NCI-H1436 treated with DMSO at 0.1 percent for 48 hours (cell line): ENCODE measurements around the gene FOXM1.

Experiments
- DNase-seq: peaks from one replicate; lab custom pipeline; 2025; lab: John Stamatoyannopoulos, UW

The FOXM1 gene

GRCh38 chr12:2835691-2836403 lies 41.1 kb downstream of the FOXM1 start:
- no peak for DNase-seq

DNA sequence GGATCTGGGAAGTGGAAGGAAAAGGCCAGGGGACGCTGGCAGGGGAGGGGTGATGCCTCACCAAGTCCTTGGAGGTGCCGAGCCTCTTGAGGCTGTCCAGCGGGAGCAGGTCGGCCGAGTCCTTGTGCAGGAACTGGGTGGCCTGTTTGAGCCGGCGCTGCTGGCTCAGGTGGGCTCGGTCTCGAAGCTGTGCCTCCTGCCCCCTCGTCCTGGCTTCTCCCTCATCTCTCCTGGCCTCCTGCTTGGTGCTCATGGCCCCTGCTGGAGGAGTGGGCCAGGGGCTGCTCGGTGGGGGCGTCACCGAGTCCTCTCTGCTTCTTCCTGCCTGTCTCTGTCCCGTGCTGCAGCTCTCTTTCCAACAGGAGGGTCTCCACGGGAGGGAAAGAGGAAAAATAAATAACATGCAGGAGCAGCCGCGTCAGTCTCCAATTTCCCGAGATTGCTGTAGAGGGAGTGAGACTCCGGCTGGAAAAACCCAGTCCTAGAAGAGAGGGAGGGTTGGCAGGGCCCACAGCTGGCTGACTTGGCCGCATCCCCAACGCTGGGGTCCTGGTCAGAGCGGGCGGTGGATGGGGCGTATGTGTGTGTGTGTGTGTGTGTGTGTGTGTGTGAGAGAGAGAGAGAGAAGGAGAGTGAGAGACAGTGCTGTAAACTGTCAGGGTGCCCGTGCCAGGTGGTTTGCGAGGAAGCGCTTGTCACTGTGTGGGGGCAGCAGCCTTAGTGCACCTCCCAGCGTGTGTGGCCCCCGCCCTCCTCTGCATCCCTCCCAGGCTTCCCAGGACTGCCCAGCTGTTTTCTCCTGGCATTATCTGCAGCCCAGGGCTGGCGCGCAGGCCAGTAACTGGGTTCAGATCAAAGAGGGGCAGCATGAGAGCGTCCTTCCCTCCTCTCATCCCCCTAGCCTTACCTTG lies 42.1 kb downstream of the FOXM1 start, which contains the start of gene NRIP2:
TSS of gene NRIP2 (minus strand) at position 455 of the 911 bp plus-strand sequence. CDS start at position 403, 52 bp downstream.
- no peak for DNase-seq

DNA sequence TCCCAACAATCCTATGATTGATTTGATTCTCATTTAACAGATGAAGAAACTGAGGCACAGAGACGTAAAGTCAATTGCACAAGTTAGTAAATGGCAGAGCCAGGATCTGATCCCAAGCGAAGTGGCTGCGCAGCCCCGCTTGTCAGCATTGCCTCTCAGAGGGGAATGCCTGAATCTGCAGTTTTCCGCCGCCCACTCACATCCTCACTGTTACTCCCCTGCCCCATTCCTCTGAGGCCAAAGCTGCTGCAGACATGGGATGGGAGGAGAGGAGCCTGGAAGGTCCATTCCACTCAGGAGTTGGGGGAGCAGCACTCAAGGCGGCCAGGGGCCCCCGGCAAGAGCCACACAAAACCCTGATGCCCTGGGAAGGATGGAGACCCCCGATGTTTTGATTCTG lies 43.2 kb downstream of the FOXM1 start:
- DNase-seq = no peak

DNA sequence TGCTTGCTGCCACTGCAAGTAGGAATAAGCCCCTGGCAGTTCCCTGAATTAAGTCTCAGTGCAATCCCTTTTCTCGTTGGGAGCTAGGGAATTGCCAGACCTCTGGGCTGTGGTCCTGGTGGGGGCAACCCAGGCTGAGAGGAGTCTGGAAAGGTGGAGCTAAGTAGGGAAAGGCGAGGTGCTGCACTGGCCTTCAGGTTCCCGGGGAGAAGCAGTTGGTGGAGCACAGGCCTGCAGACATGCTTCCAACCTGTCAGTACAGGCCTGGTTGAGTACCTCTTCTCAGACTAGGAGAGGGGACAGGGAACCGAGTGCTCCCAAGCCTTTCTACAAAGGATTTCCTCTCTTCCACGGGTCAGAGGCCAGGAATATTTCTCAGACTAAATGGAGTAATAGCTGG lies 43.6 kb downstream of the FOXM1 start:
- no peak for DNase-seq

DNA sequence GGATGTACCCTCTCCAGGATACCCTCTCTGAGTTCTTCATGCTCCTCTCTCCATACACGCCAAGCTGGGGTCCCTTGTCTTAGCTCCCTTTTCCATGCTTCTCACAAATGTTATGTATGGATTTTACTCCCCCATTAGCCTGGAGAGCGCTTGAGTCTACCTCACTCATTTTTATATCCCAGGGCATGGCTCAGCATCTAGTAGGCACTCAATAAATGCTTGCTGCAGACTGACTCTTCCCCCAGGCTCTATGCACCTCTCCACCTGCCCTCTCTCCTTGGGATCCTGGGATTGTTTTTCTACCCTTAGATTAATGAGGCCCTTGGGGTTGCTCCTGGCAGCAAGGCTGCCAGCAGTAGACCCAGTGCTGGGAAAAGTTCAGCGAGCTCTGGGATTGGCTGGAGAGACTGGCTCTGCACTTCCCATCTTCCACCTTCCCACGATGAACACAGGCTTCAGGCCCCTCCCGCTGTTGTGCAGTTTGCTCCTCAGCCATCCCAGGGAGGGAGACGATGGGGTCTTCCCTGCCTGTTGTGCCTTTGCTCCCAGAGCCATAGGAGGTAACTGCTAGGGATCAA lies 44.3 kb downstream of the FOXM1 start:
- DNase-seq = no peak

DNA sequence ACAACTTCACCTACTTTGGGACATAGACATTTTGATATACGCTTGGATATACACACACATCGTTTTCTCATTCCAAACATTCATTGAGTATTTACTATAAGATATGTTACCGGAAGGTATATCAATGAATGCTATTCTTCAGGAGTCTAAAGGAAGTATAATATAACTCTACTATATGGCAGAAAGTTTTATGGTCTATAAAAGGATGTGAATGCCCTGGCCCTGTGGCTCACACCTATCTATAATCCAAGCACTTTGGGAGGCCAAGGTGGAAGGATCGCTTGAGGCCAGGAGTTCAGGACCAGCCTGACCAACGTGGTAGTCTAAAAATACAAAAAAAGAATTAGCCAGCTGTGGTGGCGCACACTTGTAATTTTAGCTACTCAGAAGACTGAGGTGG lies 47.7 kb downstream of the FOXM1 start:
- DNase-seq = no peak

GRCh38 chr12:2826721-2827515 lies 50.1 kb downstream of the FOXM1 start:
- DNase-seq = no peak

- no peak for DNase-seq
Measured at GRCh38 chr12:2826036-2826435, 50.9 kb downstream of the FOXM1 start.

DNA sequence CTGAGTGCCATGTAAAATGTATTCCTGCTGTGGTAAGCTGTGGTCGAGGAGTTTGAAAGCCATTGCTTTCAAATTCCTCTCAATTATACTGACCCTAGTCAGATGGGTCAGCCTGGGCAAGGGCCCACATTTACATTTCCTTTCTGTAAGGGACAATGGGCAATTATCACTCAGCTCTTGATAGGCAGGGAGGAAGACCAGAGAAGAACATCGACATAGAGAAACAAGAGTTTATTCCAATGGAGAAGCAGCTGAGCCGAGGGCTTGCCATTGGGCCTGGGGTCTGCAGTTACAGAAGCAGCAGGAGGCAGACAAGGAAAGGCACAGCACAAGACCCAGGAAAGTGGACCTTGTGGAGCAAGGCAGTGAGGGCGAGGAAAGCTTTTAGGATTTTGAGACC lies 51.8 kb downstream of the FOXM1 start:
- DNase-seq = no peak

- no peak for DNase-seq
Measured at GRCh38 chr12:2824541-2824940, 52.4 kb downstream of the FOXM1 start.

DNA sequence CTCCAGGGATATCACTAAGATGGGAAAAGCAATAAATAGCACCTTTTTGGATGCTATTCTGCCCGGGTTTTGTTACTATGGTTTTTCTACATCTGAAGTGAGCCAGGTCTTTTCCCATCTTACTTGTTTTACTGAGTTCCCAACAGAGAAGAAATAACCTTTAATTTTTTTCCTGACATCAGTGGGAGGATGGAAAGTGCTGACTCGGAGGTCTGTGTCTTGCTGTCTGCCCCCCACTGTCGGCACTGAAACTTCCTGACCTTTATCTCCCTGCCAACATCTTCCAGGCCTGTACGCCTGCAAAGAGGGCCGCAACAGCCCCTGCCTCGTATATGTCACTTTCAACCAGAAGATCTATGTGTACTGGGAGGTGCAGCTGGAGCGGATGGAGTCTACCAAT lies 53.5 kb downstream of the FOXM1 start:
- DNase-seq = no peak

DNA sequence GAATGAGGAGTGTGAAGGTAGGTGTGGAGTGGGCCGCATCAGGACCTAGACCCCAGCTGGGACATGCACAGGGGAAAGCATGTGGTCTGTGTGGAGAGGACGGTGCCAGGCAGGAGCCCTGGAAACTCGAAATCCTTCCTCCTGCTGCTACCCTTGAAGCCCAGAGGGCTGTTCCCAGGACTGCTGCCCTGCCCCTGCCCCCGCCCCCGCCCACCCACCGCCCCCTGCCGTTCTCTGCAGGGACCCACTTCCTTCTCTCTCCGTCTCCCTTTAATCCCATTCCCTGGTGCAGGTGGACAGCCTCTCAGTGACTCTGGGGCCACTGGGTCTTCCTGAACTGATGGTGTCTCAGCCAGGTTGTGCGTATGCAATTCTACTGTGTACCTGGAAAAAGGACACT lies 56.5 kb downstream of the FOXM1 start:
- DNase-seq = no peak

GRCh38 chr12:2819810-2820209 lies 57.2 kb downstream of the FOXM1 start:
- DNase-seq = no peak

GRCh38 chr12:2813214-2814185 lies 63.5 kb downstream of the FOXM1 start:
- DNase-seq = no peak

GRCh38 chr12:2812290-2813213 lies 64.4 kb downstream of the FOXM1 start, which contains the start of gene ITFG2:
Gene ITFG2, plus strand, starts transcription at chr12:2812668. Its CDS starts 93 bp downstream, at chr12:2812761.
- peak; percentile 97 for DNase-seq

GRCh38 chr12:2811801-2812200 lies 65.2 kb downstream of the FOXM1 start:
- no peak for DNase-seq
